Calu3 (cell line): Measurements from ENCODE around the gene PCBP2. TPM values are rescaled to one million over a fixed set of nuclear protein-coding genes. Genes with fewer than 3 reads are reported as not detected.

Experiments used
- BruUV-seq: library from RNA; stranded (reverse); fragments of 400-500 nt; replicated peaks from 2 replicates; lab custom pipeline; 2021; lab: Mats Ljungman, UMichigan
- CTCF ChIA-PET: fragments of 300-600 bp; sonication (Branson Sonifier 250); formaldehyde crosslinking; loops from one replicate; lab custom pipeline; 2022; ENCODE audit warnings: antibody characterized with exemption; lab: Charles Lee
- DNase-seq: peaks from one replicate; pipeline ENCODE4 v3.0.0; 2022
- H3K27ac Mint-ChIP-seq: one replicate; pipeline ENCODE4 v1.8.0; 2022; ENCODE audit warnings: mixed read lengths; ENCODE audit not compliant: unreplicated experiment
- H3K27me3 Mint-ChIP-seq: one replicate; pipeline ENCODE4 v1.8.0; 2022; ENCODE audit warnings: mixed read lengths; ENCODE audit not compliant: unreplicated experiment
- H3K36me3 Mint-ChIP-seq: one replicate; pipeline ENCODE4 v1.8.0; 2022; ENCODE audit warnings: mild to moderate bottlenecking, moderate library complexity, mixed read lengths; ENCODE audit not compliant: insufficient read depth, unreplicated experiment
- H3K4me1 Mint-ChIP-seq: one replicate; pipeline ENCODE4 v1.8.0; 2022; ENCODE audit warnings: mild to moderate bottlenecking, low read depth, mixed read lengths; ENCODE audit not compliant: unreplicated experiment
- H3K4me3 Mint-ChIP-seq: one replicate; pipeline ENCODE4 v1.8.0; 2022; ENCODE audit warnings: mild to moderate bottlenecking, low read depth, moderate library complexity, mixed read lengths; ENCODE audit not compliant: unreplicated experiment
- H3K9me3 Mint-ChIP-seq: one replicate; pipeline ENCODE4 v1.8.0; 2022; ENCODE audit warnings: low read depth, mixed read lengths; ENCODE audit not compliant: unreplicated experiment
- intact Hi-C: fragments of 100-400 bp; cut with micrococcal nuclease; formaldehyde crosslinking; loops from one replicate; pipeline ENCODE4 v1.10.0; 2022; ENCODE audit not compliant: unreplicated experiment
- total RNA-seq: library from RNA; stranded (reverse); gene quantifications from 2 replicates; pipeline ENCODE4 v1.2.3, GENCODE V29; 2022
- TF ChIP-seq, protein P1 (sequence below): fragments of 200-600 bp; IDR thresholded peaks from one replicate; pipeline ENCODE4 v1.8.0; 2022; ENCODE audit warnings: antibody characterized with exemption; ENCODE audit not compliant: unreplicated experiment

PCBP2 gene
- total RNA-seq, 1 experiment from 2014 or later: 528 TPM

DNA sequence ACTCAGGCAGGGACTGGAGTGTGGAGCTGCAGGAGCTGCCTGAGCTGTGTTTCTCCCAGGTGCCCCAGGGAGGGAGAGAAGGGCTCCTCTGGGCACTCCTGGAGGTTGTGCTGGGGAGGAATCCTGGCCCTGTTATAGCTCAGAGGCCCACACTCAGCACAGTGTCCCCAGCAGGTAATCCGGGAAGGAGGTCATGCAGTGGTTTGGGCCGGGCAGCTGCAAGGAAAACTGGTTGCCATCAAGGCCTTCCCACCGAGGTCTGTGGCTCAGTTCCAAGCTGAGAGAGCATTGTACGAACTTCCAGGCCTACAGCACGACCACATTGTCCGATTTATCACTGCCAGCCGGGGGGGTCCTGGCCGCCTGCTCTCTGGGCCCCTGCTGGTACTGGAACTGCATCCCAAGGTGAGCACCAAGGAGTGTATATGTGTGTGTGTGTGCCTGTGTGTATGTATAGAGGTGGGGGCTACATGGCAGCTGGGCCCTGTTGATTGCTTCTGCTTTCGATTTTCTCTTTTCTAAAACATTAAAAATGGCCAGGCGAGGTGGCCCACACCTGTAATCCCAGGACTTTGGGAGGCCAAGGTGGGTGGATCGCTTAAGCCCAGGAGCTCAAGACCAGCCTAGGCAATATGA is 26.3 kb upstream of the PCBP2 start:
- no peaks in the 10 kb centered on the region for H3K27me3 Mint-ChIP-seq
- H3K27ac Mint-ChIP-seq: no peak overlapping the region
- H3K4me1 Mint-ChIP-seq: peaks cover 16% of the 10 kb centered on the region
- intact Hi-C loops: no loop called here
- BruUV-seq: no TSS peak
- peaks cover 6% of the 10 kb centered on the region for H3K36me3 Mint-ChIP-seq
- no peak overlapping the region for H3K4me3 Mint-ChIP-seq
- DNase-seq: no peak
- TF ChIP-seq, protein P1, sequence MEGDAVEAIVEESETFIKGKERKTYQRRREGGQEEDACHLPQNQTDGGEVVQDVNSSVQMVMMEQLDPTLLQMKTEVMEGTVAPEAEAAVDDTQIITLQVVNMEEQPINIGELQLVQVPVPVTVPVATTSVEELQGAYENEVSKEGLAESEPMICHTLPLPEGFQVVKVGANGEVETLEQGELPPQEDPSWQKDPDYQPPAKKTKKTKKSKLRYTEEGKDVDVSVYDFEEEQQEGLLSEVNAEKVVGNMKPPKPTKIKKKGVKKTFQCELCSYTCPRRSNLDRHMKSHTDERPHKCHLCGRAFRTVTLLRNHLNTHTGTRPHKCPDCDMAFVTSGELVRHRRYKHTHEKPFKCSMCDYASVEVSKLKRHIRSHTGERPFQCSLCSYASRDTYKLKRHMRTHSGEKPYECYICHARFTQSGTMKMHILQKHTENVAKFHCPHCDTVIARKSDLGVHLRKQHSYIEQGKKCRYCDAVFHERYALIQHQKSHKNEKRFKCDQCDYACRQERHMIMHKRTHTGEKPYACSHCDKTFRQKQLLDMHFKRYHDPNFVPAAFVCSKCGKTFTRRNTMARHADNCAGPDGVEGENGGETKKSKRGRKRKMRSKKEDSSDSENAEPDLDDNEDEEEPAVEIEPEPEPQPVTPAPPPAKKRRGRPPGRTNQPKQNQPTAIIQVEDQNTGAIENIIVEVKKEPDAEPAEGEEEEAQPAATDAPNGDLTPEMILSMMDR: no peak
- H3K9me3 Mint-ChIP-seq: no peaks in the 10 kb centered on the region
- CTCF ChIA-PET: no interaction called here

DNA sequence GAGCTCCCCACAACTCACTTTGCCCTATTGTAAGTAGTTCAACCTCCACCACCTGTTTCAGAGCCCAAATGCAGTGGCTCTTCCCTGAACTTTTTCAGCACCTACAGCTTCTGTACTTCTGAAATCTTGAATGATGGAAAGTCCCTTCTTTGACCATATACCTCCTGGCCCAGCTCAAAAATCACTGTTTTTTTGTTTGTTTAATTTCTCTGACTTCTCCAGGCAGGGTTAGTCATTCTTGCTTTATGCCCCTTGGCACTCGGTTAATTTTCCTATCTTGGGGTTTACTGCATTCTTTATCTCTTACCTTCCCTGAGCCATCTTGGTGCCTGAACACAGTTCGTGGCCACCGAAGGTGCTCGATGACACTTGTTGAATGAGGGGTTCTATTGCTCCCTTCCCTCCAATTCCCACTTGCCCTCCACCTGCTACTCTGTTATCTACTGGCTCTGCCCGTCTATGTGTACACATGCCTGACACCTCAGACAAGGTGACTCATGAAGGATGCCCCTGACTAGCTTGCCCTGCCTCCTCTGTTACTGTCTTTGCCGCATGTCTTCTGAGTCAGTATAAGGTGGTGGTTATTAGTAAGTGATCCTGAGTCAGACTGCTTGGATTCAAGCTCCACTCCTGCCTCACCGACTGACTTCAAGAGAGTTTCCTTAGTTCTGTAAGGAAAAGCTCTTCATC is 23.9 kb upstream of the PCBP2 start:
- H3K36me3 Mint-ChIP-seq: no peaks in the 10 kb centered on the region
- intact Hi-C loops: no loop called here
- no peaks in the 10 kb centered on the region for H3K9me3 Mint-ChIP-seq
- no peaks in the 10 kb centered on the region for H3K27me3 Mint-ChIP-seq
- DNase-seq: no peak
- CTCF ChIA-PET: interaction anchor here (1.4 to 1.5 kb wide), 2 partner anchors 76 to 83 kb away, joined by 3 to 4 read pairs; no protein-coding TSS in a partner anchor
- H3K4me1 Mint-ChIP-seq: peaks cover 16% of the 10 kb centered on the region
- no peak overlapping the region for H3K27ac Mint-ChIP-seq
- BruUV-seq: no TSS peak
- TF ChIP-seq, protein P1: no peak
- H3K4me3 Mint-ChIP-seq: no peak overlapping the region

DNA sequence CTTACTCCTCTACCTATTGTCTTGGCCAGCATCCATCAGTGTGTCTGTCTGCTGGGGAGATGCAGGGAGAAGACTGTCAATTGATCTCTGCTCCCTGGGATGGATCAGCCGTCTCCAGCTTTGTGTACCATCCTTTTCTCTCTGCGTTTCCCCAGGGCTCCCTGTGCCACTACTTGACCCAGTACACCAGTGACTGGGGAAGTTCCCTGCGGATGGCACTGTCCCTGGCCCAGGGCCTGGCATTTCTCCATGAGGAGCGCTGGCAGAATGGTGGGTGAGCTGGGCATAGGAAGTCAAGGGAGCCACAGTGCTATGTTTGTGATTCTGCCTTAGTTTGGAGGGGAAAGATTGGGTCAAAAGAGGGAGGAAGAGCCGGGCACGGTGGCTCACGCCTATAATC is 23.2 kb upstream of the PCBP2 start:
- intact Hi-C loops: no loop called here
- CTCF ChIA-PET: interaction anchor here (1.4 to 1.5 kb wide), 2 partner anchors 76 to 84 kb away, joined by 3 to 4 read pairs; no protein-coding TSS in a partner anchor
- Mint-ChIP-seq H3K4me3 (no peak overlapping the region), H3K9me3 (no peaks in the 10 kb centered on the region), H3K27ac (no peak overlapping the region), H3K27me3 (no peaks in the 10 kb centered on the region), H3K36me3 (no peaks in the 10 kb centered on the region), H3K4me1 (peaks cover 16% of the 10 kb centered on the region)
- BruUV-seq: no TSS peak
- TF ChIP-seq, protein P1: no peak
- no peak for DNase-seq

DNA sequence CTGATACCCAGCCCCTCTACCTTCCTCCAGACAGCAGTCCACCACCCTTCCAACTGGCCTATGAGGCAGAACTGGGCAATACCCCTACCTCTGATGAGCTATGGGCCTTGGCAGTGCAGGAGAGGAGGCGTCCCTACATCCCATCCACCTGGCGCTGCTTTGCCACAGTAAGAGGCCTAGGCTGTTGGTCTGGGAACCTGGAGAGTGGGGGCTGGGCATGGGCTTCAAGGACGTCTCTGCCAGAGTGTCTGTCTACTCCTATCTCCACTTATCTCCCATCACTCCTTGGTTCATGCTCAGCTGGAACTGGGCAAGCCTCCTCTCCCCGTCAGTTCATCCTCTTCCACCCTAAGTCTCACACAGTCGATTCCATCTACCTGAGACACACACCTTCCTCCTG is 21.8 kb upstream of the PCBP2 start:
- CTCF ChIA-PET: interaction anchor here (1.6 kb wide), 1 partner anchor 9 kb away, joined by 3 read pairs; no protein-coding TSS in a partner anchor
- BruUV-seq: no TSS peak
- Mint-ChIP-seq H3K36me3 (no peaks in the 10 kb centered on the region), H3K9me3 (no peaks in the 10 kb centered on the region), H3K27ac (no peak overlapping the region), H3K4me1 (peaks cover 16% of the 10 kb centered on the region), H3K27me3 (no peaks in the 10 kb centered on the region), H3K4me3 (no peak overlapping the region)
- TF ChIP-seq, protein P1: no peak
- DNase-seq: no peak
- intact Hi-C loops: no loop called here
